GM18517 (cell line): ENCODE measurements around the gene AK4.
A peak's percentile ranks its signal among the peaks of the same experiment; 100 is the strongest.
"Not testable (repeated sequence)": the region's sequence is repeated elsewhere in the genome, so short reads cannot be mapped to it uniquely, and the experiment has no call there.

ENCODE experiments used
- ATAC-seq: cut with Tn5 transposase; IDR thresholded peaks from one replicate; pipeline ENCODE4 v1.9.1; 2021; ENCODE audit warnings: mild to moderate bottlenecking, moderate library complexity; ENCODE audit not compliant: unreplicated experiment

The AK4 gene

DNA sequence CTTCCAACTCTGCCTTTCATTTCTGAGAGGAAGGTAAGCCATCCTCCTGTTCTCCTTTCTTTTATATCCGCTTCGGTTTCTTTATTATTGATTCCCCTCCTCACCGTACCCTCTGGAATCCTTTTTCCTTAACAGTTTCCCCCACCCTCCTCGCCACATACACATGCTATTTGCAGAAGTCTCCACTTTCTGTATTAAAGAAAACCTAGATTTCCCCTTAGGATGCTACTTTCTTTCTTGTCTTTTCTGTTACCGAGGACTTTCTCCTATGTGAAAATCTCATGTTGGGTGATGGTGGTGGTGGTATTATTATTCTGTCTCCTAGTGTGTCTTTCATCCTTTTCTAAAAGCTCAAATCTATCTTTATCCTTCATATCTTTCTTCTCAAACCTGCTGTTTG, 62.3 kb downstream of the AK4 start:
- no peak for ATAC-seq

GRCh38 chr1:65211331-65211730, 63.3 kb downstream of the AK4 start:
- no peak for ATAC-seq

- no peak for ATAC-seq
Measured at GRCh38 chr1:65213271-65214023, 65.4 kb downstream of the AK4 start.

- ATAC-seq = no peak
Measured at GRCh38 chr1:65214340-65215027, 66.5 kb downstream of the AK4 start.

DNA sequence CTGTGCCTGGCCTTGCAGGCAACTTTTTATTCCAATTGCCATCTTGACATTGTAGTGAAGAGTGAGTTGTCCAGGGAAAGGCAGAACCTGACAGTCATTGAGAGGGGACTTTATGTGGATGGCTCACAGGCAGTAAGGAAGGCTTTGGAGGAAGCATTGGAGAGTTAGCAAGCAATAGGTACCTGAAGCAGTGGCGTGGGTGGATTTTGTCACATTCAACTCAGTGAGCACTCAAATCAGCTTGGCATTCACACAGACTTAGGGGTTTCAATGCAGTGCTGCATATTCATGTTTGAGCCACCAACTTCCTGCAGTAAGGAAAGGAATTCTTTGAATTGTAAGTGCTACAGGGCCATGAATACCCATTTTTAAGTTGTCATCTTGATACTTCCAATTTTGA, 69.0 kb downstream of the AK4 start:
- no peak for ATAC-seq

GRCh38 chr1:65221638-65222339, 73.8 kb downstream of the AK4 start:
- ATAC-seq = no peak

GRCh38 chr1:65222340-65222940, 74.4 kb downstream of the AK4 start:
- no peak for ATAC-seq

- no peak for ATAC-seq
Measured at GRCh38 chr1:65224681-65225091, 76.7 kb downstream of the AK4 start.

GRCh38 chr1:65225179-65225578, 77.2 kb downstream of the AK4 start:
- ATAC-seq = no peak

DNA sequence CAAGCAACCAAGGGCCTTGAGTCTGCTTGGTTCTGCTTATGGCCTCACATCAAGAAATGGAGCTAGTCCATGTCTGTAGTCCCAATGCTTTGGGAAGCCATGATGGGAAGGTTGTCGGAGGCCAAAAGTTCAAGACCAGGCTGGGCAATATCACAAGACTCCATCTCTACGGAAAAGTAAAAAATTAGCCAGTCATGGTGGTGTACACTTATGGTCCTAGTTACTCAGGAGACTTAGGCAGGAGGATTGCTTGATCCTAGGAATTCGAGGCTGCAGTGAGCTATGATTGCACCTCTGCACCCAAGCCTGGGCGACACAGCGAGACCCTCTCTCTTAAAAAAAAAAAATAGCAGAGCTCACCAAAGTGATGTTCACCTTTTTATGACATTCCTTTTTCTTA, 81.2 kb downstream of the AK4 start:
- no peak for ATAC-seq

DNA sequence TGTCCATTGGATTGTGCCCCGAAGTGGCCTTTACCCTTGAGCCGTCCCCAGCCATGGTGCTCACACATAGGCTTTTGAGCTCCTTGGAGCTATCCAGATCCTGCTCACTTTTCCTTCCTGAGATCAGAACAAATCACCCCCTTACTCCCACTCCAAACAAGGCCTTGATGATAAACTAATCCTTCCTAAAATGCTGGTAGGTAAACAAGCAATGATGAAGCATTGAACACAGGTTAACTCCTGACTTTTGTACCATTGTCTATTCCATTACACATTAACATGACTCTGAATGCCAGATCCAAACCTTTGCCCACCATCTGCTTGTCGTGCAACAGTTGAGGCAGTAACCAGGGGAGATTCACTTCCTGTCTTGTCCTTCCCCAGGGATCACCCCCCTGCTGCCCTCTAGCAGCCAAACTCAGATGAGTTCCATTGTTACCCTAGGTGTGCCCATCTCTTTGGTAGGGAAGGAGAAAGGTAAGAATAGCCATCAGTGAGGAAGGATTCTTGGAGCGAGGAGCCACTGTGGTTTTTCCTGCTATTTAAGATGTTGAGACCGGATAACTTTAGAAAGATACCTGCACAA, 81.8 kb downstream of the AK4 start:
- no peak for ATAC-seq

- ATAC-seq = peak; percentile 80
Measured at GRCh38 chr1:65230731-65231481, 82.9 kb downstream of the AK4 start.

DNA sequence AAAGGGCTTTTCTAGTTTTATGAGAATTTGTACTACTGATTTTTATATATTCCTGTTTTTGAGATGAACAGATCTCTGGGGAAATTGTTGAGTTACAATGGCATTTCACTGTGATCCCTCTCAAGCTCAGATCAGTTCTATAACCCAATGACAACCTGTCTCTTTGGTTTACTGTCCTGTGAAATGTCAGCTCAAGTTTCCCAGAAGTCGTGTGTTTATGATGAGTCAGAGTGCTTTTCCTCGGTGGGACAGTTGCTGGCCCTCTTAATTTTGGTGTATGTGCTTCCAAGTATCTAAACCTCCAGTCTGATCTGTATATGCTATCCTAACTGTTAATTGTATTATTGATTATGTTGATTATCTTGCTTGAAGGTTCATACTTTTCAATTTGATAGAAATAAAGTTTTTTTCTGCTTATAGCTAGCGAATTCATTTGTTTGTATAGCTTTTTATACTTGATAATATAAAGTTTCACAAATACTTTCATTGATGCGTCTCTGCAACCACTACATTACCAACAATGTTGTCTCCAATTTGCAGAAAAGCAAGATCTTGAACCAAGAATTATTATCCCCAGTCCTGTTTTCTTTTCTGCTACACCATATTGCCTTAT, 83.8 kb downstream of the AK4 start:
- ATAC-seq = no peak

GRCh38 chr1:65232461-65232990, 84.5 kb downstream of the AK4 start:
- no peak for ATAC-seq

- no peak for ATAC-seq
Measured at GRCh38 chr1:65233782-65234181, 85.8 kb downstream of the AK4 start.

DNA sequence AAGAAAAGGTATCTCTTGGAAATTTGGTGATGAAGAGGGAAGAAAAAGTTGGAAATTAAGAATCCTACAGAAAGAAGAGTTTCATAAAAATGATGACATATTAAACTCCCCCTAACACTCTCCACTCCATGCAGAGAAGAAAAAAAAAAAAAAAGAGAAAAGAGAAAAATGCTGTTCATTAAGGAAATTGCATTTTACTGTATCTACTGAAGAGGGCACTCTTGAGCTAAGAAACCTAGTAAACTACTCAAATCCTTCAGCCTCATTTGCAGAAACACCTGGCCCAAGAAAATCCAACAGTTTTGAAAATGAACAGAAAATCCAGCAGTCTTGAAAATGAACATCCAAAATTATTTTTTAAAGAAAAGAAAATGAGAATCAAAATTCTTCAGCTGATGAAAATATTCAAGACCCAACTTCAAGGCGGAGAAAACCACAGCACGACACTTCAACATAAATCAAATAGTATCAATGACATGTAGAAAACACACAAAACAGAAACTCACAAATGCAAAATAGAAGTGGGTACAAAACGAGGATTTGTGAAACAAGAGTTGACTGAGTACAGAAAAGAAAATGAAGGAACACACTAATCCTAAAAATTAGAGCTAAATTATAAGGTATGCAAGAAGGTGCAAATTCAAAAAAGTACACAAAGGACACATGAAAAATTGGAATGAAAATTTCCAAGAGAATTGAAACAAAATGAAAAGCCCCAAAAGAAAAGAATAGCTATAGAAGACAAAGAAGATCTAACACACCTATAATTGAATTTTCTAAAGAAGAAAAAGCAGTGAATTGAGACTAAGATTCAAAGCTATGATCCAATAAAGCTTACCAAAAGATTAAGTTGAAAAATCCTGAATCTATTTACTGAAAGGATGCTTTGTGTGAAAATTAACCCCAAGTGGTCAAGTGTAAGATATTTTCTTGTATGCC, 88.1 kb downstream of the AK4 start:
- ATAC-seq = no peak

DNA sequence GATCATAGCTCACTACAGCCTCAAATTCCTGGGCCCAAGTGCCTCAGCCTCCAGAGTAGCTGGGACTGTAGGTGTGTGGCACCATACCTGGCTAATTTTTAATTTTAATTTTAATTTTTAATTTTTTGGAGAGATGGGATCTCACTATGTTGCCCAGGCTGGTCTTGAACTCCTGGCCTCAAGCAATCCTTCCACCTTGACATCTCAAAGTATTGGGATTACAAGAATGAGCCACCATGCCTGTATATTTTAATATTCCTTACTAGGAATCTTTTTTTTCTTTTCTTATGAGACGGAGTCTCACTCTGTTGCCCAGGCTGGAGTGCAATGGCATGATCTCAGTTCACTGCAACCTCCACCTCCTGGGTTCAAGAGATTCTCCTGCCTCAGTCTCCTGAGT, 89.1 kb downstream of the AK4 start:
- ATAC-seq = not testable (repeated sequence)

DNA sequence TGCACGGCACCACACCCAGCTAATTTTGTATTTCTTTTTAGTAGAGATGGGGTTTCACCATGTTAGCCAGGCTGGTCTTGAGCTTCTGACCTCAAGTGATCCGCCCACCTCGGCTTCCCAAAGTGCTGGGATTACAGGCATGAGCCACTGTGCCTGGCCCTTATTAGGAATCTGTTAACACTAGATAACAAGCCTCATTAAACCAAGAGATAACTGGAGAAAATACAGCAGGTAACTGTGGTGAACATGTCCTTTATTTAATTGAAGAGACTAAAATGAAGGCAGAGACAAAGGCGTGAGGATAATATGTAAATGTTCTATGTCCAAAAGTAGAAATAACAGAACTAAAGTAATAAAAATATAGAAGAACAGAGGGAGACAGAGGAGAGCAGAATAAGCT, 89.5 kb downstream of the AK4 start:
- ATAC-seq = no peak

- ATAC-seq = no peak
Measured at GRCh38 chr1:65238010-65238409, 90.0 kb downstream of the AK4 start.
